ENCODE measurements around the gene JPH4.
"Not testable (repeated sequence)": the region's sequence is repeated elsewhere in the genome, so short reads cannot be mapped to it uniquely, and the experiment has no call there.

The JPH4 gene

GRCh38 chr14:23602181-23603095 lies 23.8 kb upstream of the JPH4 start:
- Histone ChIP-seq H3K4me3 (no peak overlapping the region), H3K27ac (no peak overlapping the region)
- no peak for DNase-seq (ENCODE audit: low spot score)

GRCh38 chr14:23601845-23602180 lies 23.2 kb upstream of the JPH4 start:
- no peak overlapping the region for H3K4me3 ChIP-seq
- no peak for TF ChIP-seq CTCF (IDR thresholded peaks at IDR 0.05)
- DNase-seq (ENCODE audit: low spot score) = no peak
- no peak overlapping the region for H3K27ac ChIP-seq

More at GRCh38 chr14:23602181-23603095, 23.8 kb upstream of the JPH4 start:
- TF ChIP-seq CTCF (IDR thresholded peaks at IDR 0.05) = no peak

- DNase-seq (ENCODE audit: low spot score) = no peak
- no peak for TF ChIP-seq CTCF (IDR thresholded peaks at IDR 0.05)
- H3K4me3 ChIP-seq = no peak overlapping the region
- no peak overlapping the region for H3K27ac ChIP-seq
These were observed 22.8 kb upstream of the JPH4 start for GRCh38 chr14:23601424-23601823.

- TF ChIP-seq CTCF (IDR thresholded peaks at IDR 0.05) = no peak
- DNase-seq (ENCODE audit: low spot score) = no peak
- H3K4me3 ChIP-seq = no peak overlapping the region
- H3K27ac ChIP-seq = no peak overlapping the region
These were observed 22.2 kb upstream of the JPH4 start for GRCh38 chr14:23600806-23601205.

- TF ChIP-seq CTCF (IDR thresholded peaks at IDR 0.05) = no peak
- Histone ChIP-seq H3K4me3 (no peak overlapping the region), H3K27ac (no peak overlapping the region)
- no peak for DNase-seq (ENCODE audit: low spot score)
These were observed 21.7 kb upstream of the JPH4 start for GRCh38 chr14:23600322-23600707.

GRCh38 chr14:23594191-23594590 lies 15.6 kb upstream of the JPH4 start:
- H3K4me3 ChIP-seq; H3K27ac ChIP-seq; DNase-seq (ENCODE audit: low spot score): not testable (repeated sequence)

- no peak for TF ChIP-seq CTCF (IDR thresholded peaks at IDR 0.05)
- no peak for DNase-seq (ENCODE audit: low spot score)
- Histone ChIP-seq H3K4me3 (no peak overlapping the region), H3K27ac (no peak overlapping the region)
These were observed 11.6 kb upstream of the JPH4 start for GRCh38 chr14:23590198-23590597.
